CD14-positive monocyte (primary cell): ENCODE results near the gene DENND6B. TPM values are rescaled to one million over a fixed set of nuclear protein-coding genes. Genes with fewer than 3 reads are reported as not detected.

ENCODE experiments used
- DNase-seq, 3 donors: peaks; one replicate each; pipeline ENCODE4 v3.0.0-alpha.2; 2011 to 2022
- H2AFZ ChIP-seq: 2 replicates; pipeline ENCODE4 v1.6.0; 2012; ENCODE audit warnings: mild to moderate bottlenecking, low read depth, low read length, inconsistent platforms; ENCODE audit not compliant: insufficient read depth, poor library complexity, severe bottlenecking
- H3K27ac ChIP-seq, 2 donors: 1 replicate in 1 of 2; 2 replicates in 1 of 2; pipeline ENCODE4 v1.5.1; 2012 to 2013; ENCODE audit warnings: low read length in 2 of 2, control low read depth in 1 of 2, inconsistent platforms in 1 of 2, low read depth in 1 of 2, mild to moderate bottlenecking in 1 of 2
- H3K27me3 ChIP-seq, 2 donors: one replicate each; pipeline versions ENCODE4 v1.6.0 to v1.6.1; 2011 to 2013; ENCODE audit warnings: low read length in 2 of 2; ENCODE audit not compliant: control insufficient read depth in 2 of 2, insufficient read depth in 2 of 2
- H3K36me3 ChIP-seq, 2 donors: replicated peaks in 1 of 2; 1 replicate in 1 of 2; 2 replicates in 1 of 2; pipeline versions ENCODE4 v1.5.1 to v1.6.1; 2012 to 2013; ENCODE audit warnings: low read length in 2 of 2, control low read depth in 1 of 2, inconsistent platforms in 1 of 2, mild to moderate bottlenecking in 1 of 2; ENCODE audit not compliant: insufficient read depth in 2 of 2, control insufficient read depth in 1 of 2
- H3K4me1 ChIP-seq, 2 donors: 1 replicate in 1 of 2; 2 replicates in 1 of 2; pipeline versions ENCODE4 v1.5.1 to v1.6.1; 2012 to 2013; ENCODE audit warnings: low read length in 2 of 2, control low read depth in 1 of 2, inconsistent platforms in 1 of 2, mild to moderate bottlenecking in 1 of 2, moderate library complexity in 1 of 2; ENCODE audit not compliant: insufficient read depth in 2 of 2, control insufficient read depth in 1 of 2
- H3K4me2 ChIP-seq: replicated peaks from 2 replicates; pipeline ENCODE3; 2012; ENCODE audit warnings: low read length, moderate library complexity, mild to moderate bottlenecking; ENCODE audit not compliant: poor library complexity, severe bottlenecking; ENCODE audit errors: extremely low read depth
- H3K4me3 ChIP-seq, 3 experiments: fragments of 200-600 bp in 1 of 3; sonication (generic) in 1 of 3; replicated peaks in 1 of 3; 1 replicate in 2 of 3; 2 replicates in 1 of 3; pipeline ENCODE4 v1.5.1; 2011 to 2013; ENCODE audit warnings: low read length in 3 of 3, mild to moderate bottlenecking in 3 of 3, control low read depth in 2 of 3, low read depth in 2 of 3, inconsistent platforms in 1 of 3, moderate library complexity in 1 of 3
- H3K79me2 ChIP-seq: 2 replicates; pipeline ENCODE4 v1.6.0; 2012; ENCODE audit warnings: mild to moderate bottlenecking, control low read depth, inconsistent platforms, low read length, moderate library complexity; ENCODE audit not compliant: insufficient read depth
- H3K9ac ChIP-seq: 2 replicates; pipeline ENCODE4 v1.6.0; 2017; ENCODE audit warnings: low read length, mild to moderate bottlenecking; ENCODE audit not compliant: insufficient read depth, poor library complexity, severe bottlenecking
- H3K9me3 ChIP-seq, 2 donors: replicated peaks in 1 of 2; 1 replicate in 1 of 2; 2 replicates in 1 of 2; pipeline versions ENCODE4 v1.5.1 to v1.6.1; 2012 to 2013; ENCODE audit warnings: low read length in 2 of 2, control low read depth in 1 of 2; ENCODE audit not compliant: control insufficient read depth in 1 of 2, insufficient read depth in 1 of 2
- H4K20me1 ChIP-seq: 2 replicates; pipeline ENCODE4 v1.6.0; 2012; ENCODE audit warnings: mild to moderate bottlenecking, low read length, control low read depth, moderate library complexity; ENCODE audit not compliant: insufficient read depth
- H3K27ac Mint-ChIP-seq, 7 donors: one replicate each; pipeline ENCODE4 v1.8.0; 2020; ENCODE audit warnings: mild to moderate bottlenecking in 7 of 7, mixed read lengths in 7 of 7, moderate library complexity in 6 of 7, inconsistent platforms in 2 of 7
- H3K27me3 Mint-ChIP-seq, 3 donors: one replicate each; pipeline ENCODE4 v1.8.0; 2021 to 2022; ENCODE audit warnings: low read depth in 3 of 3, mild to moderate bottlenecking in 3 of 3, mixed read lengths in 3 of 3, moderate library complexity in 3 of 3, inconsistent platforms in 1 of 3
- H3K36me3 Mint-ChIP-seq, 2 donors: one replicate each; pipeline ENCODE4 v1.8.0; 2020; ENCODE audit warnings: mixed read lengths in 2 of 2, inconsistent platforms in 1 of 2, mild to moderate bottlenecking in 1 of 2
- H3K4me1 Mint-ChIP-seq: one replicate; pipeline ENCODE4 v1.8.0; 2020; ENCODE audit warnings: mild to moderate bottlenecking, mixed read lengths
- H3K4me3 Mint-ChIP-seq, 2 donors: one replicate each; pipeline ENCODE4 v1.8.0; 2020; ENCODE audit warnings: mild to moderate bottlenecking in 2 of 2, mixed read lengths in 2 of 2, moderate library complexity in 1 of 2
- H3K9me3 Mint-ChIP-seq, 7 donors: one replicate each; pipeline ENCODE4 v1.8.0; 2020 to 2022; ENCODE audit warnings: mixed read lengths in 7 of 7, mild to moderate bottlenecking in 6 of 7, moderate library complexity in 6 of 7, inconsistent platforms in 2 of 7
- CTCF ChIP-seq: fragments of 200-600 bp; IDR thresholded peaks from one replicate; pipeline ENCODE4 v1.8.0; 2022; ENCODE audit warnings: antibody characterized with exemption, mild to moderate bottlenecking
- WGBS: methylation state at CpG from one replicate; pipeline ENCODE4 v1.1.5; 2013; ENCODE audit warnings: missing lambda C conversion rate; ENCODE audit not compliant: insufficient coverage; 5-methylcytosine and 5-hydroxymethylcytosine counted together
- intact Hi-C, 2 donors: fragments of 100-400 bp; cut with micrococcal nuclease; formaldehyde crosslinking; loops; one replicate each; pipeline versions ENCODE4 v1.15.0 to v1.15.1; 2023
- polyA plus RNA-seq, 3 donors: library from polyadenylated mRNA; depleted of rRNA in 1 of 3; unstranded in 2 of 3; stranded (reverse) in 1 of 3; fragments of 300-500 nt in 2 of 3; fragments of >200 nt in 1 of 3; fragmentation: Illumina TruSeq in 2 of 3; gene quantifications; 1 replicate in 2 of 3; 2 replicates in 1 of 3; pipeline ENCODE4 v1.2.3, GENCODE V29; 2012 to 2021

DENND6B gene
- polyA plus RNA-seq, 3 donors = 1.7 to 10.6 (median 2.1) TPM

- peak overlapping the region in 1 of 7 donors; percentile 37 for H3K27ac Mint-ChIP-seq
- peaks cover 0 to 3% of the 10 kb centered on the region in 2 donors for H3K36me3 Mint-ChIP-seq
- no peaks in the 10 kb centered on the region for H3K9me3 Mint-ChIP-seq
- H3K27me3 ChIP-seq = peaks cover 0 to 7% of the 10 kb centered on the region in 2 donors
- peaks cover 16 to 25% (median 19%) of the 10 kb centered on the region in 3 donors for H3K27me3 Mint-ChIP-seq
- H3K79me2 ChIP-seq = no peaks in the 10 kb centered on the region
- H3K27ac ChIP-seq = no peak overlapping the region
- H3K9ac ChIP-seq = no peak overlapping the region
- peak overlapping the region; percentile 57 for H2AFZ ChIP-seq
- no peak for DNase-seq
- WGBS = 19% methylated on average over 56 of the region's 56 CpGs
- no peak for TF ChIP-seq CTCF
- peak overlapping the region; percentile 69 to 89 for H3K4me3 Mint-ChIP-seq
- H4K20me1 ChIP-seq = peaks cover 5% of the 10 kb centered on the region
- intact Hi-C loops = loop anchor here (2.0 to 5.0 kb wide), 4 partner anchors 18 to 50 kb away; no protein-coding TSS in a partner anchor
- H3K9me3 ChIP-seq = no peaks in the 10 kb centered on the region
- H3K4me2 ChIP-seq = peak overlapping the region; percentile 91
- H3K4me1 ChIP-seq = peaks cover 11 to 17% of the 10 kb centered on the region in 2 donors
- peaks cover 20% of the 10 kb centered on the region for H3K4me1 Mint-ChIP-seq
- H3K4me3 ChIP-seq = peak overlapping the region in 2 of 3 experiments; percentile 14 to 79
- no peaks in the 10 kb centered on the region for H3K36me3 ChIP-seq
Observed at GRCh38 chr22:50326225-50326955, 422 bp downstream of the DENND6B start.

GRCh38 chr22:50325444-50326224, 1.2 kb downstream of the DENND6B start:
- Mint-ChIP-seq H3K27ac (no peak overlapping the region), H3K4me3 (peak overlapping the region; percentile 69 to 89), H3K4me1 (peaks cover 20% of the 10 kb centered on the region), H3K9me3 (no peaks in the 10 kb centered on the region), H3K36me3 (peaks cover 0 to 3% of the 10 kb centered on the region in 2 donors), H3K27me3 (peaks cover 15 to 24% (median 19%) of the 10 kb centered on the region in 3 donors)
- Histone ChIP-seq H3K27me3 (peaks cover 0 to 7% of the 10 kb centered on the region in 2 donors), H3K36me3 (no peaks in the 10 kb centered on the region), H3K4me1 (peaks cover 11 to 17% of the 10 kb centered on the region in 2 donors), H3K27ac (no peak overlapping the region), H2AFZ (no peak overlapping the region), H3K9me3 (no peaks in the 10 kb centered on the region), H3K9ac (no peak overlapping the region), H3K4me3 (no peak overlapping the region), H4K20me1 (peaks cover 5% of the 10 kb centered on the region), H3K4me2 (no peak overlapping the region), H3K79me2 (no peaks in the 10 kb centered on the region)
- WGBS = 91% methylated on average over 9 of the region's 19 CpGs
- intact Hi-C loops = loop anchor here (2.0 to 5.0 kb wide), 4 partner anchors 17 to 49 kb away; no protein-coding TSS in a partner anchor
- no peak for TF ChIP-seq CTCF
- no peak for DNase-seq
